Stomach smooth muscle (tissue), 2 donors: Measurements from ENCODE around the gene LHX3.

Experiments used
- H3K27ac ChIP-seq: one replicate; pipeline ENCODE4 v1.7.0; 2013; ENCODE audit warnings: mild to moderate bottlenecking, low read length, inconsistent platforms
- H3K27me3 ChIP-seq, 2 donors: one replicate each; pipeline ENCODE4 v1.7.0; 2013; ENCODE audit warnings: low read length in 2 of 2; ENCODE audit not compliant: insufficient read depth in 2 of 2, control insufficient read depth in 1 of 2
- H3K36me3 ChIP-seq, 2 donors: one replicate each; pipeline ENCODE4 v1.7.0; 2013; ENCODE audit warnings: low read length in 2 of 2; ENCODE audit not compliant: control insufficient read depth in 2 of 2, insufficient read depth in 2 of 2
- H3K4me1 ChIP-seq: one replicate; pipeline ENCODE4 v1.7.0; 2013; ENCODE audit warnings: low read length; ENCODE audit not compliant: control insufficient read depth, insufficient read depth
- H3K4me3 ChIP-seq, 2 donors: one replicate each; pipeline ENCODE4 v1.7.0; 2013; ENCODE audit warnings: low read length in 2 of 2
- H3K9ac ChIP-seq, 2 donors: one replicate each; pipeline ENCODE4 v1.7.0; 2013; ENCODE audit warnings: low read length in 2 of 2, mild to moderate bottlenecking in 1 of 2
- H3K9me3 ChIP-seq, 2 donors: one replicate each; pipeline ENCODE4 v1.7.0; 2013; ENCODE audit warnings: low read length in 2 of 2; ENCODE audit not compliant: control insufficient read depth in 2 of 2
- donor health status: healthy.
- donor health status: Pancreatic carcinoma.

Gene LHX3

GRCh38 chr9:136171009-136171800 lies 33.7 kb downstream of the LHX3 start:
- Histone ChIP-seq H3K9ac (no peak overlapping the region), H3K4me1 (no peaks in the 10 kb centered on the region), H3K36me3 (no peaks in the 10 kb centered on the region), H3K4me3 (no peak overlapping the region), H3K27me3 (peaks cover 14 to 21% of the 10 kb centered on the region in 2 donors), H3K9me3 (no peaks in the 10 kb centered on the region), H3K27ac (no peak overlapping the region)

DNA sequence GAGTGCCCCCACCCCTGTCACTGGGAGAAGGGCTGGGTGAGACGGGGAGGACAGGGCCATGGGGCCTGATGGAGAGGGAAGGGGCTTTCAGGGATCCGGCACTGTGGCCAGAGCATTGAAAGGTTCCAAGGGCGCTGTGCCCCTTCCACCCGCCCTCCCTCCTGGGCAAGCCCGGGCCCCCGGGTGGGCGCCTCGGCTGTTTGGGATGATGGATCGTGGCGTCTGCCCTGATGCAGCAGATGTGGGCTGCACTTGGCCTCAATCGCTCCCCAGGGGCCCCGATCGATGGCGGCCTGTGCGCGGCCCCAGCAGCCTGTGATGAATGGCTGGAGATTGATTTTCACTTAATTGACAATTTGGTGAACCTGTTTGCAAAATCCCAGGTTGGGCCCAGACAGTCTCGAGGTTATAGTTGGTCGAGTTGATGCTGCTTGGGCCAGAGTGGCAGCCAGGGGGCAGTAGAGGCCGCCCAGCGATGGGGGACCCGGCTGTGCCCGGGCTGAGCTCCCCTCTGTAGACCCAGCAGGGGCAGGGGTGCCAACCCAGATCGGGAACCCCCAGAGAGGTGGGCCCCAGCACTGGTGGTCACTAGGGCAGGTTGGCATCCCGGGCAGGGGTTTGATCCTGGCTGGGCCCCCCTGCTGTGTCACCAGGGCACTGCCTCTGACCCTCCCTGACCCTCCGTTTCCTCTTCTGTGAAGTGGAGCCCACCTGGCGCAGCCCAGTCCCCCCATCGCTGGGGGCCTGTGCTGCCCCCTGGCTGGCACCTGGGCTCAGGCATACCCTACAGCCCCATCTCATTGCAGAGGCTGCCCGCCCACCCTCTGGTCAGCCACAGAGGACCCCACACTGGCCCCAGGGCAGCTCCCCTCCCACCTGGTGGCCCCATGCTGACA lies 34.7 kb downstream of the LHX3 start:
- H3K27me3 ChIP-seq = peaks cover 14 to 21% of the 10 kb centered on the region in 2 donors
- no peak overlapping the region for H3K27ac ChIP-seq
- no peak overlapping the region for H3K4me3 ChIP-seq
- H3K9ac ChIP-seq = no peak overlapping the region
- no peaks in the 10 kb centered on the region for H3K36me3 ChIP-seq
- no peaks in the 10 kb centered on the region for H3K4me1 ChIP-seq
- H3K9me3 ChIP-seq = no peaks in the 10 kb centered on the region

DNA sequence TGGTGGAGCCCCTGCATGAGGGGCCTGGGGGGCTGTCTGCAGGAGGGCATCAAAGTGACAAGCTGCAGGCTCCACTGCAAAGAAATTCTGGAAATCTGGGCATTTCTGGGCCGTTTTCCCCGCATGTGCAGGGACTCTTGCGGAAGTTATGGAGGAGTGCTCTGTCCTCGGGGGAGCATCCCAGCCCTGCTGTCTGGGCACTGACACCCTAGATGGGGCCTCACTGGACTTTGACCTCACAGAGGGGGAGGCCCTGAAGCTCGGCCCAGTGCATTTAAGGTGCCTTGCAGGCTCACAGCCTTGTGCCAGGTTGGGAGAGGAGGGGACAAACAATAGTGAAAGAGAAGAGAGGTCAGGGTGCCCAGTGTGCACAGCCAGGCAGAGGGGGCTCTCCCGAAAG lies 35.4 kb downstream of the LHX3 start:
- no peak overlapping the region for H3K4me3 ChIP-seq

GRCh38 chr9:136163248-136163850 lies 41.6 kb downstream of the LHX3 start:
- H3K27ac ChIP-seq = no peak overlapping the region
- no peaks in the 10 kb centered on the region for H3K36me3 ChIP-seq
- peaks cover 3 to 4% of the 10 kb centered on the region in 2 donors for H3K27me3 ChIP-seq
- H3K9me3 ChIP-seq = no peaks in the 10 kb centered on the region
- H3K9ac ChIP-seq = no peak overlapping the region
- no peaks in the 10 kb centered on the region for H3K4me1 ChIP-seq
- H3K4me3 ChIP-seq = no peak overlapping the region

More for the DNA sequence above, 35.4 kb downstream of the LHX3 start:
- Histone ChIP-seq H3K4me1 (no peaks in the 10 kb centered on the region), H3K9ac (no peak overlapping the region), H3K9me3 (no peaks in the 10 kb centered on the region), H3K27ac (no peak overlapping the region), H3K36me3 (no peaks in the 10 kb centered on the region), H3K27me3 (peaks cover 14 to 21% of the 10 kb centered on the region in 2 donors)

DNA sequence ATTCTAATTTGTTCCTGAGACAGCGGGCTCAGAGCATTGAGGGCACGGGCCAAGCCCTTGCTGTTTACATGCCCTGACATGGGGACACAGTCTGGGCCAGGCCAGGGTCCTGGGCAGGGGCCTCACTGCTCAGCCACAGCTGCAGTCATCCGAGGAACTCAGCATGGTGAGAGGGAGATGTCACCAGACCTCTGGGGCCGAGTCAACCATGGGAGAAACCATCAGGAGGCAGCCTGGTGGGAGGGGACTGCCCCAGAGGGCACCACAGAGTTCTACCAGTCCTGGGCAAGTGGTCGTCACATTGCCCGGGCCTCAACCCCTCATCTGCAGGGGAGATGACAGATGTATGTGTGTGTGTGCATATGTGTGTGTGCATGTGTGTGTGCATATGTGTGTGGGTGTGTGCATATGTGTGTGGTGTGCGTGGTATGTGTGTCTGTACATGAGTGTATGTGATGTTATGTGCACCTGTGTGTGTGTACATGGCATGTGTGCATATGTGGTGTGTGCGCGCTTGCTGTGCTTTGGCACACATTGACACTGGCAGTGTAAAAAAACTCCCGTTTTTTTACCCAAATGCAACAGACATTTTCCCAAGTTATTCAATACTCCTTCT lies 43.8 kb downstream of the LHX3 start:
- H3K9ac ChIP-seq = no peak overlapping the region
- no peak overlapping the region for H3K4me3 ChIP-seq
- no peaks in the 10 kb centered on the region for H3K4me1 ChIP-seq
- no peak overlapping the region for H3K27ac ChIP-seq
- no peaks in the 10 kb centered on the region for H3K36me3 ChIP-seq
- no peaks in the 10 kb centered on the region for H3K9me3 ChIP-seq
- H3K27me3 ChIP-seq = peaks cover 12 to 19% of the 10 kb centered on the region in 2 donors

DNA sequence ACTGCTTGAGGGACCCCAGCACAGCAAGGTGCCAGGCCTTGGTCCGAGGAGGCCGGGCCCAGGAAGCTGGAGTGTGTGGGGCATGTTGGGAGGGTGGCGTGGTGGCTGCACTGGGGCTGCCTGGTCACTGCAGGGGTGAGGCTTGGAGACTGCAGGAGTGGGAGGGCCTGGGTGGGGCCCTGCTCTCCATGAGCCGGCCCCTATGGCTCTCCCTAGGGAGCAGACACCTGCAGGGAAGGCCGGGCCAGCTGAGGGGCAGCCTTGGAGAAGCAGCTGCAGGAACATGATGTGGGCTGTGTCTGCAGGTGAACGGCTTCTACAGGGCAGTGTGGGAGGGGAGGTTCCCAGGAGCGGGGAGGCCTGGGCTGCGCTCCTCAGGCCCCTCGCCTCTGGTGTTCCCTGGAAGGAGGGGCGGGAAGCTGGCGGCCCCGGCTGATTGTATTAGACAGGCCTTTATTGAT lies 44.5 kb downstream of the LHX3 start:
- Histone ChIP-seq H3K36me3 (no peaks in the 10 kb centered on the region), H3K27me3 (peaks cover 15 to 22% of the 10 kb centered on the region in 2 donors), H3K9ac (no peak overlapping the region), H3K4me3 (no peak overlapping the region), H3K27ac (no peak overlapping the region), H3K4me1 (no peaks in the 10 kb centered on the region), H3K9me3 (no peaks in the 10 kb centered on the region)

DNA sequence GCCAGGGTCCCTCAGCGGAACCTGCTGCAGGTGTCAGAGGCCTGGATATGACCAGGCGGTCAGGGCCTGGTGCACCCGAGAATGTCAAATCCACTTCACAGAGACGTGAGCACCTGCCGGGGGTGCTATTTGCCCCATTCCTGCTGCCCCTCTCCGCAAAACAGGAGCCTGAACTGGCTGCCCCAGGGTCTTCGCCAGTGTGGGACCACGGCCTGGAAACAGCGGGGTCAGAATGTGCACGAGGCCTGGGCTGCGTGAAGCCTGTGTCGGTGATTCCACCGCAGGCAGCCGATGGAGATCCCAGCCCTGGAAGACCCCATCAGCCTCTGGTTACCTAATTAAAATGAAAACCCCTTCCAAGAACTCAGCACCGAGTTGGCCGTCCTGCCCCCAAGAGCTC lies 45.1 kb downstream of the LHX3 start:
- H3K36me3 ChIP-seq = no peaks in the 10 kb centered on the region
- H3K4me3 ChIP-seq = no peak overlapping the region
- H3K4me1 ChIP-seq = no peaks in the 10 kb centered on the region
- no peak overlapping the region for H3K9ac ChIP-seq
- H3K27me3 ChIP-seq = peaks cover 17 to 26% of the 10 kb centered on the region in 2 donors
- H3K27ac ChIP-seq = no peak overlapping the region
- H3K9me3 ChIP-seq = no peaks in the 10 kb centered on the region

GRCh38 chr9:136157477-136158265 lies 47.3 kb downstream of the LHX3 start:
- no peak overlapping the region for H3K27ac ChIP-seq
- H3K4me3 ChIP-seq = no peak overlapping the region
- H3K9ac ChIP-seq = no peak overlapping the region
- no peaks in the 10 kb centered on the region for H3K9me3 ChIP-seq
- peaks cover 19 to 25% of the 10 kb centered on the region in 2 donors for H3K27me3 ChIP-seq
- no peaks in the 10 kb centered on the region for H3K4me1 ChIP-seq
- no peaks in the 10 kb centered on the region for H3K36me3 ChIP-seq

- H3K4me3 ChIP-seq = no peak overlapping the region
- no peaks in the 10 kb centered on the region for H3K36me3 ChIP-seq
- no peaks in the 10 kb centered on the region for H3K9me3 ChIP-seq
- H3K4me1 ChIP-seq = no peaks in the 10 kb centered on the region
- peaks cover 19 to 25% of the 10 kb centered on the region in 2 donors for H3K27me3 ChIP-seq
- H3K27ac ChIP-seq = no peak overlapping the region
- H3K9ac ChIP-seq = no peak overlapping the region
Measured at GRCh38 chr9:136156209-136157120, 48.5 kb downstream of the LHX3 start.
